ENCODE data around the gene GGT7.
"Not testable (repeated sequence)": the region's sequence is repeated elsewhere in the genome, so short reads cannot be mapped to it uniquely, and the experiment has no call there.

The GGT7 gene

GRCh38 chr20:34872622-34873224 lies at the start of gene GGT7:
Gene GGT7, minus strand, starts transcription at chr20:34872856. Its CDS starts 41 bp downstream, at chr20:34872815.
- DNase-seq (ENCODE audit: low spot score): peak; percentile 89

- DNase-seq (ENCODE audit: low spot score): no peak
Measured at GRCh38 chr20:34921436-34921835, 48.8 kb upstream of the GGT7 start.

GRCh38 chr20:34920055-34920454 lies 47.4 kb upstream of the GGT7 start:
- no peak for DNase-seq (ENCODE audit: low spot score)

GRCh38 chr20:34916774-34917354 lies 44.2 kb upstream of the GGT7 start:
- DNase-seq (ENCODE audit: low spot score): peak; percentile 10

GRCh38 chr20:34915749-34916455 lies 43.2 kb upstream of the GGT7 start:
- no peak for DNase-seq (ENCODE audit: low spot score)

- no peak for DNase-seq (ENCODE audit: low spot score)
Measured at GRCh38 chr20:34915131-34915530, 42.5 kb upstream of the GGT7 start.

- DNase-seq (ENCODE audit: low spot score): peak; percentile 92
Measured at GRCh38 chr20:34907616-34908469, 35.2 kb upstream of the GGT7 start.

- DNase-seq (ENCODE audit: low spot score): no peak
Measured at GRCh38 chr20:34904202-34904621, 31.6 kb upstream of the GGT7 start.

- not testable (repeated sequence) for DNase-seq (ENCODE audit: low spot score)
Measured at GRCh38 chr20:34898731-34899130, 26.1 kb upstream of the GGT7 start.

- not testable (repeated sequence) for DNase-seq (ENCODE audit: low spot score)
Measured at GRCh38 chr20:34898129-34898528, 25.5 kb upstream of the GGT7 start.

GRCh38 chr20:34896086-34896621 lies 23.5 kb upstream of the GGT7 start:
- DNase-seq (ENCODE audit: low spot score): no peak

- DNase-seq (ENCODE audit: low spot score): no peak
Measured at GRCh38 chr20:34895465-34895864, 22.8 kb upstream of the GGT7 start.

GRCh38 chr20:34894723-34895122 lies 22.1 kb upstream of the GGT7 start:
- DNase-seq (ENCODE audit: low spot score): no peak

GRCh38 chr20:34892671-34893070 lies 20.0 kb upstream of the GGT7 start:
- DNase-seq (ENCODE audit: low spot score): no peak

- peak; percentile 36 for DNase-seq (ENCODE audit: low spot score)
Measured at GRCh38 chr20:34891166-34892062, 18.8 kb upstream of the GGT7 start.

- no peak for DNase-seq (ENCODE audit: low spot score)
Measured at GRCh38 chr20:34888468-34888867, 15.8 kb upstream of the GGT7 start.

GRCh38 chr20:34887023-34887422 lies 14.4 kb upstream of the GGT7 start:
- DNase-seq (ENCODE audit: low spot score): no peak

GRCh38 chr20:34886122-34886521 lies 13.5 kb upstream of the GGT7 start:
- no peak for DNase-seq (ENCODE audit: low spot score)

- no peak for DNase-seq (ENCODE audit: low spot score)
Measured at GRCh38 chr20:34884260-34884659, 11.6 kb upstream of the GGT7 start.

GRCh38 chr20:34883809-34884208 lies 11.2 kb upstream of the GGT7 start:
- no peak for DNase-seq (ENCODE audit: low spot score)

GRCh38 chr20:34883087-34883688 lies 10.5 kb upstream of the GGT7 start:
- DNase-seq (ENCODE audit: low spot score): no peak

Measured in LoVo (cell line).